HG03565 (cell line): ENCODE data around the gene EPB41L4B.
"Not testable (repeated sequence)": the region's sequence is repeated elsewhere in the genome, so short reads cannot be mapped to it uniquely, and the experiment has no call there.

Experiments
- ATAC-seq: cut with Tn5 transposase; IDR thresholded peaks from one replicate; pipeline ENCODE4 v1.9.1; 2021; ENCODE audit warnings: mild to moderate bottlenecking, moderate library complexity; ENCODE audit not compliant: unreplicated experiment

EPB41L4B gene

DNA sequence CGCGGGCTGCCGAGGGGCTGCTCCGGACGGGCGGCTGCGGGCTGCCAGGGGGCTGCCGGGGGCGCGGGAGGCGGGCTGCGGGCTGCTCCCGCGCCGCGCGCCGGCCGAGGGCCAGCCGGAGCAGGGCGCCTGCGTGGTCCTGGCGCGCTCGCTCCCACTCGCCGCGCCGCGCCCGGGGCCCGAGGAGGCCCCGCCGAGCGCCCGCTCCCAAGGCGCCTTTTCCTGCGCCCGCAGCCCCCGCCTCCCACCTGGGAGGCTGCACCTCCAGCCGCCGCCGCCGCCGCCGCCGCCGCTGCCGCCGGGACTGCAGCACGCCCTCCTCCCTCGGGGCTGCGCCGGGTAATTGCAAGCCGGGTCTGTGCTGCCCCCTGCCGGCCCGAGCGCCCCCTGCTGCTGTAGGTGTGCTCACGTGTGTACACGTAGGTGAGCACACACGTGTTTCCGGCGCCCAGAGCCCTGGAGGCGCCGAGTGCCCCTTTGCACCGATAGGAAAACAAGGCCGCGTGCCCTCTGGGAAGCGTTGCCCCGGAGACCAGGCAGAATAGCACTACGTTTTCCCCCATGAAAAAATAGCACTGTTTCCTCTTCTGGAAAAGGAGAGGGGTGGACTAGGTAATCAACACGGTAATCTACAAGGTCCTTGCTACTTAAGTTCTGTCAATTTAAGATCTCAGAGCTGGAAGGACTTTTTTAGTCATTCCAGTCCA, at the start of gene EPB41L4B:
Gene EPB41L4B, minus strand, starts transcription at position 318 of the 707 bp plus-strand sequence. CDS start 613 bp downstream, outside the sequence.
- ATAC-seq, result peak; percentile 94

DNA sequence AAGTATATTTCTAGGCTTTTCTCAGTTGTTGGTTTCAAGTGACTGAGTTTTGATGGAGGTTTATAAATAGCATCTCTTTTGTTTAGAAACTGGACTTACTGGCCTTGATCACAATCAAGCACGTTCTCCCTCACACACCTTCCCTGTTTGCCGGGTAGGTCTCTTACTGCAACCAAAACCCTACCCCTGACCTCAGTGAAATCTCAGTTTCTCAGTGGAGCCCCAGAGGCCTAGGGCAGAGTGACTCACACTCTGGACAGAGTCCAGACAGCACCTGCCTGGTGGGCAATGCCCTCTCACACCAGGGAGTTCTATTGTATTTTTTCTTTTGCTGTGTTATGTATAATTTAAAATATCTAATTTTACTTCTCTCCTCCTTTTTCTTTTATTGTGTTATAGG, 48.4 kb upstream of the EPB41L4B start:
- peak; percentile 89 for ATAC-seq

- ATAC-seq, result no peak
These were observed 39.9 kb upstream of the EPB41L4B start for GRCh38 chr9:109360771-109361170.

DNA sequence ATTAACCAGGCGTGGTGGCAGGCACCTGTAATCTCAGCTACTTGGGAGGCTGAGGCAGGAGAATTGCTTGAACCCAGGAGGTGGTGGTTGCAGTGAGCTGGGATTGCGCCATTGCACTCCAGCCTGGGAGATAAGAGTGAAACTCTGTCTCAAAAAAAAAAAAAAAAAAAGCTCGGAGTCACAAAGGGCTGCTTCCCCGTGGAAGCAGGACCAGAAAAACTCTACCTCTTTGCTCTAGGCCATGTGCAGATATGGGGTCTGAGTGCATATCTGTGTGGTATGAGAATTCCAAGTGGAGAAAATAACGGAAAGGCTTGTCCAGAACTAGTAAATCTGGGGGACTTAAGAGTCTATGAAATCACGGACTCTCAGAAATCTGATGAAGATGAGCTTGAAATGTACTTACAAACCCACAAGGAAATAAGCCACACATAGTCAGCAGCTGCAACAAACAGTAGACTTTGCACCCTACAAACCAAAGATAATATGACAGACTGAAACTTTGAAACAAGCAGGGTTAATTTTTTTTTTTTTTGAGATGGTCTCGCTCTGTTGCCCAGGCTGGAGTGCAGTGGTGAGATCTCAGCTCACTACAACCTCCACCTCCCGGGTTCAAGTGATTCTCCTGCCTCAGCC, 38.2 kb upstream of the EPB41L4B start:
- ATAC-seq, result not testable (repeated sequence)

DNA sequence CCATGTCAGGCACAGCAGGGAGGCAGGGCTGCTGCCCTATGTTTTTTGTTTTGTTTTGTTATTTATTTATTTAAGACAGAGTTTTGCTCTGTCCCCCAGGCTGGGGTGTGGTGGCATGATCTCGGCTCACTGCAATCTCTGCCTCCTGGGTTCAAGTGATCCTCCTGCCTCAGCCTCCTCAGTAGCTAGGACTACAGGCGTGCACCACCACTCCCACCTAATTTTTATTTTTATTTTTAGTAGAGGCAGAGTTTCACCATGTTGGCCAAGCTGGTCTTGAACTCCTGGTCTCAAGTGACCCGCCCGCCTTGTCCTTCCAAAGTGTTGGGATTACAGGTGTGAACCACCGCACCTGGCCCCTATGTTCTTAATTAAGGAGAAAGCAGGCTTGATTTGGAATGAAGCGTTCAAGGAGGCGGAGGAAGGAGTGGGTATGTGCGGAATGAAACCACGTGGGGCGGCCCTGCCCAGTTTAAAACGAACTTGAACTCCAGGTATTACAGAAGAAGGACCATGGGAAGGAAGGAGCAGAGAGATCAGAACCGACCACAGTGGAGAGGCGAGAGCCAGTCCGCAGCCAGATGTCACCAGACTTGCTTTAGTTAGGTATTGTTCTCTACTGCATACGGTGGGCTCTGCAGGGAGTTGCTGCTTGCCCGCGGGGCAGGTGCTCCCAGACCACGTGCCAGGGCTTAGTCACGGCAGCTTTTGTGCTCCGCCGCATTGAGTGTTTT, 34.9 kb upstream of the EPB41L4B start:
- ATAC-seq, result no peak

DNA sequence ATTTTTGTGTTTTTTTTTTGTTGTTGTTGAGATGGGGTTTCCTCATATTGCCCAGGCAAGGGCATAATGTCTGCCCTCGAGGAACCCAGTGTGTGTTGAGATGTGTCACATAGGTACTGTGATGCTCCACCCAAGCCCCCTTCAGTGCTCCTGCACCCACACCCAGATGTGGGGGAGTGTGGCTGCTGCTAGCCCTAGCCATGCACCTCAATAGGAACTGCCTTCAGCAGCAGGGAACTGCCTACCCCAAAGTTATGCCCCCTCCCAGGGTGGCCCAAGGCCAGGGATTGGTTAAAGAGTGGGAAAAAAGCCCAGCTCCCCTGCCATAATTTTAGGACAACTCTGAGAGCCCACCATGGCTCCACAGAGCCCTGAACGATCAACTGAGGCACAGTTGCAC, 33.3 kb upstream of the EPB41L4B start:
- no peak for ATAC-seq

GRCh38 chr9:109351032-109351431, 30.2 kb upstream of the EPB41L4B start:
- ATAC-seq, result no peak

DNA sequence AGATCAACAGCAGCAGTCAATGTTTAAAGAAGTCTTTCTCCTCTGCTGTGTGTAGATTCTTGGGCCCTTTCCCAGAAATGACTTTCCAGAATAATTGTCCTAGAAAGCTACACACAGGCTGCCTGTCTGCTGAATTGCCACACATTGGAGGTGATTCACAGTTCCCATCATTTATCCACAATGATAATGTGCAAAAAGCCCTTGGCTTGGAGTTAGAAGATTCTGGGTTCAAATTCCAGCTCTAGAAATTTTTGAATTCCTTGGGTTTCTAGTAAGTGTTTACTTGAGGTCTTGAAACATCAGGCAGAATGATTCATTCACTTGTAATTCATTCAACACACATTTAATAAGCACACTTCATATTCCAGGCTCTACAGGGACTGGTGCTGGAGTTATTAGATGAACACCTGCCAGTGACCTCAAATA, 28.6 kb upstream of the EPB41L4B start:
- ATAC-seq, result no peak

- ATAC-seq, result no peak
These were observed 26.0 kb upstream of the EPB41L4B start for GRCh38 chr9:109346904-109347303.

GRCh38 chr9:109344866-109345265, 24.0 kb upstream of the EPB41L4B start:
- no peak for ATAC-seq

DNA sequence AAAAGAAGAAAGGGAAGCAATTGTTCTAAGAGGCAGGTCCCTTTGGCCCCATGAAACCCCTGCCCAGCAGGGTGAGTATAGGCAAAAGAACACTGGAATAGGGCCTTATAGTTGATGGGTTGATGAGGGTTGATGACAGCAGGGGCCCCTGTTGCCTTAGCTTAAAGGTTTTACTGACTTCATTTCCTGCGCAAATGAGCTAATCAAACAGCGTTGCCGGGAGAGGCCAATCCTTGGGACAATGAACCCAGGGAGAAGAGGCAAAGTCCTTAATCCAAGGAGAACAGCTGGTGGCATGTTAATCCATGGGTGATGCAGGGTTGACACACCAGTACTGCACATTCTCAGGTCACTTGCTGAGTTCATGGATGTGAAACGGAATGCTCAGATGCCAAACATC, 22.0 kb upstream of the EPB41L4B start:
- ATAC-seq, result no peak

GRCh38 chr9:109341561-109341960, 20.7 kb upstream of the EPB41L4B start:
- ATAC-seq, result no peak

DNA sequence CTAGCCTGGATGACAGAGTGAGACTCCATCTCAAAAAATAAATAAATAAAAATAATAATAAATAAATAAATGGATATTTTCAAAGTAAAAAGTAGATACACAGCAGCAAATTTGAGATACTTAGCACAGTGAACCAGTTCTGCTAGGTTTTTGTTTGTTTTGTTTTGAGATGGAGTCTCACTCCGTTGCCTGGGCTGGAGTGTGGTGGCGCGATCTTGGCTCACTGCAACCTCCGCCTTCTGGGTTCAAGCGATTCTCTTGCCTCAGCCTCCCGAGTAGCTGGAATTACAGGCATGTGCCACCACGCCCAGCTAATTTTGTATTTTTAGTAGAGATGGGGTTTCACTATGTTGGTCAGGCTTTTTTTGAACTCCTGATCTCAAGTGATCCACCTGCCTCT, 20.1 kb upstream of the EPB41L4B start:
- ATAC-seq, result not testable (repeated sequence)

- no peak for ATAC-seq
These were observed 15.6 kb upstream of the EPB41L4B start for GRCh38 chr9:109336409-109336808.

GRCh38 chr9:109335929-109336328, 15.1 kb upstream of the EPB41L4B start:
- no peak for ATAC-seq

DNA sequence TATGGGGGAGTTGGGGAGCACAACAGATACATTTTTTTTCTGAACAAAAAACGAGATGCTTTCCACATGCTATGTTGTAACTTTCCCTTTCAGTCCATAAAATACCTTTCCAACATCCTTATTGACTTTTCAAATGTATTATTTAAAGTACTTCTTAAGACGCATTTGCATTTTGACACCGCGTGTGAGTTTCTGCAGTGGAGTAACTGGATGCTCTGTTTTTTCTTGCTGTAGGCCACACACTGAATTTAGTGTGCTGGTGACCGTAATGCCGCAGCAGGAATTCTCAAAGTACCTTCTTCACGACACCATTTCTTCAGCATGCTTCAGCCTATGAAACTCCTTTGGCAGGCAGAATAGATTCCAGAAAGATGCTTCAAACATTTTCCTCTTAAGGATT, 14.3 kb upstream of the EPB41L4B start:
- no peak for ATAC-seq

DNA sequence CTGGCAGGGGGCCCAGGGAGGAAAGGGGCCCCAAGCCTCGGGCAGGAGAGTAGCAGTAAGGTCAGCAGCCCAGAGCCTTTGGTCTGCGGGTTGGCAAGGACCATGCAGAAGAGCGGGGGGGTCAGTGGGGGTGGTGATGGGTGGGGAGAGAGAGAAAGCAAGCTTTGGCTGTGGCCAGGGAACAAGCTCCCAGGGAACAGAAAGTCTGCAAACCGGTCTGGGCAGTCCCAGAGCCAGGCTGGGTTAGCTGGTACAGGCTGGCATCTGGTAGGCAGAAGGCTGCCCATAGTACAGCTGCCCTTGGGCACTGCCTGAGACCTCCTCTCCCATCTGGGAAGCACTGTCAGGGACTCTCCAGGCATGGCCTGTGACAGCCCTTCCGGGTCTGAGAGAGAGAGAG, 10.5 kb upstream of the EPB41L4B start:
- ATAC-seq, result no peak

GRCh38 chr9:109329638-109330258, 8.9 kb upstream of the EPB41L4B start:
- ATAC-seq, result no peak

GRCh38 chr9:109328978-109329637, 8.2 kb upstream of the EPB41L4B start:
- ATAC-seq, result no peak

DNA sequence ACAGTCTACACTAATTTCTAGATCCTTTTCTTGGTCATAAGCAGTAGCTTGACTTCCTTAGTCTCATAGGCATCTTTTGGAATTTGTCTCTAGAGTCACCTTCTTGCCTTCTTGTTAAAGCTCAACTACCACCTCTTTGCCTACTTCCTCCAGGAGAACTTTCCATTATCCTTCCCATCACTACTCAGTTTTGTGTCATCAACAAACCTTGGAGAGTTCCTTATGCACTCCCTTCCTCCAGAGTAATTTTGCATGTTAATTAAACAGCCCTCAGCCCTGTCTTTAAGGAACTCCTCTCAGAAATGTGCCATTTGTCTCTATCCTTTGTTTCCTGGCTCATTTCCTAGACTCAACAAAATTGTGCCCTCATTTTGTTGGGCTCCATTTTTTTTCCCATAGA, 4.2 kb upstream of the EPB41L4B start:
- ATAC-seq, result no peak

GRCh38 chr9:109323771-109324170, 2.9 kb upstream of the EPB41L4B start:
- ATAC-seq, result no peak
